GM12872 (cell line): ENCODE measurements around the gene ST3GAL2.

Experiments
- TF ChIP-seq, protein P1 (sequence below): IDR thresholded peaks from 3 replicates; pipeline ENCODE4 v1.5.1; 2011; ENCODE audit warnings: low read depth, mild to moderate bottlenecking, low read length, moderate library complexity; ENCODE audit not compliant: insufficient read depth

ST3GAL2 gene

DNA sequence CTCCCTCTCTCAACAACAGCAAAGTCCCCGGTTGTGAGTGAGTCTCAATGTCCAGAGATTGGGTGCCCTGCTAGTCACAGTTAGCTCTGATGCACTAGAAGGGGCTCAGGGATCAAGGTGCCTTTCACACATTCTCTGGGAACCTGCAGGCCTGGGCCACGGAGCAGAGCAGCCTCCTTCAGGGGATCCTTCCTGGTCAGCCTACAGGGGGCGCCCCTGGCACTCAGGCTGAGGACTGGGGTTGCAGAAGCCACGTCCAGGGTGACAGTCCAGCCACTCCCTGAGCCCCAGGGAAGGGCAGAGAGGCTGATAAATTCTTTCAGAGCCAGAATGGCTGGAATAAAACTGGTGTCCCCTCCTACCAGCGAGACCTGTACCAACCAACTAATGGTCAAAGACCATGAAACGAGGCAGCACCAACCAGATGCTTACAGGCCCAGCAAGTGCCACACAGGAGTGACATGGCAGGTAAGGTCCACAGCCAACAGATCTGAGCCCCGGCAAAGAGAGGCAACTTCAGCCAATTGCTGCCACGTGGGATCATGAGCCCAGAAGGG, 43.5 kb downstream of the ST3GAL2 start:
- TF ChIP-seq, protein P1, sequence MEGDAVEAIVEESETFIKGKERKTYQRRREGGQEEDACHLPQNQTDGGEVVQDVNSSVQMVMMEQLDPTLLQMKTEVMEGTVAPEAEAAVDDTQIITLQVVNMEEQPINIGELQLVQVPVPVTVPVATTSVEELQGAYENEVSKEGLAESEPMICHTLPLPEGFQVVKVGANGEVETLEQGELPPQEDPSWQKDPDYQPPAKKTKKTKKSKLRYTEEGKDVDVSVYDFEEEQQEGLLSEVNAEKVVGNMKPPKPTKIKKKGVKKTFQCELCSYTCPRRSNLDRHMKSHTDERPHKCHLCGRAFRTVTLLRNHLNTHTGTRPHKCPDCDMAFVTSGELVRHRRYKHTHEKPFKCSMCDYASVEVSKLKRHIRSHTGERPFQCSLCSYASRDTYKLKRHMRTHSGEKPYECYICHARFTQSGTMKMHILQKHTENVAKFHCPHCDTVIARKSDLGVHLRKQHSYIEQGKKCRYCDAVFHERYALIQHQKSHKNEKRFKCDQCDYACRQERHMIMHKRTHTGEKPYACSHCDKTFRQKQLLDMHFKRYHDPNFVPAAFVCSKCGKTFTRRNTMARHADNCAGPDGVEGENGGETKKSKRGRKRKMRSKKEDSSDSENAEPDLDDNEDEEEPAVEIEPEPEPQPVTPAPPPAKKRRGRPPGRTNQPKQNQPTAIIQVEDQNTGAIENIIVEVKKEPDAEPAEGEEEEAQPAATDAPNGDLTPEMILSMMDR: peak; percentile 93

DNA sequence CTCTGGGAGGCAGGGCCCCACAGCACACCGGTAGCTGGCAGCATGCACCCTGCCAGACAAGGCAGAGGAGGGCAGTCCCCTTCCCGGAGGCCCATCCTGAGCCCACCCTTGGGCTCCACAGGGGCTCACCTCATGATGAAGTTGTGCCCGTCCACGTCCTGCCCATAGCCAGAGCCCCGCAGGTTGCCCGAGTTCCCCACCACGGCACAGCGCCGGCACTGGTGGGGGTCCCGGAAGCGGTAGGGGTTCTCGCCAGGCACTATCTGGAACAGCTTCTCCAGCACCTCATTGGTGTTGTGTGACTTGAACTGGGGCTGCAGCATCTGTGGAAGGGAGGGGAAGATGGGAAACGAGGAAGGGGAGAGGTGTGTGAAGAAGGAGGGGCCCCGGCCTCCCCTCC, 44.0 kb downstream of the ST3GAL2 start:
- TF ChIP-seq, protein P1: no peak

DNA sequence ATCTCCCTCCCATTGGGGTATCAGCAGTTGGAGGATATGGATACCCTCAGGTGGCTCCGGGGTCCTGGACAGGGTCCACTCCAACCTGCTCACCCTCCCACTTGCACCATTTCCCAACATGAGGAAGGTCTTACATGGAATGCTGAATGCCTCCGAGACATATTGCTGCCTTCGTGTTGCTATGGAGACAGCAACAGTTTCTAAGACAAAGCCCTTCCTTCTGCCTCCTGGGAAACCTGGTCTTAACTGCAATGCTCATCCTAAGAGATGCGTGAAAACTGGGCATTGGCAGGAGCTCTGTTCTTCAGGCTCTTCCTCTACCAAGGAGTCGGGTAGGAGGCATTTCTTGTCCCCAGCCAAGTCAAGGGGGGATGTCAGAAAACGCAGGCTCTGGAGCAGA, 45.2 kb downstream of the ST3GAL2 start:
- TF ChIP-seq, protein P1: no peak

DNA sequence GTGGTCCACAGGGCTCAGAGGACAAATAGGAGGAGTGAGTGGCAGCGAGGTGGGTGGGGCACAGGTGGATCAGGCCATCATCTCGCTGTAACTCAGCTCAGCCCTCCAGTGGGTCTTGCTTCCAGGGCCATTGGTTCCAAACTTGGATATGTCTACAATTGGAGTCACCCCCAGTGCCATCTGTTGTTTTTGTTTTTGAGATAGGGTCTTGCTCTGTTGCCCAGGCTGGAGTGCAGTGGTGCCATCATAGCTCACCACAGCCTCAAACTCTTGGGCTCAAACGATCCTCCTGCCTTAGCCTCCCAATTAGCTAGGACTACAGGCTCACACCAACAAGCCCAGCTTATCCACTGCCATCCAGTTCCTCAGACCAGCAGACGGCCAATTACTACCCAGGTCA, 46.3 kb downstream of the ST3GAL2 start:
- TF ChIP-seq, protein P1: no peak

DNA sequence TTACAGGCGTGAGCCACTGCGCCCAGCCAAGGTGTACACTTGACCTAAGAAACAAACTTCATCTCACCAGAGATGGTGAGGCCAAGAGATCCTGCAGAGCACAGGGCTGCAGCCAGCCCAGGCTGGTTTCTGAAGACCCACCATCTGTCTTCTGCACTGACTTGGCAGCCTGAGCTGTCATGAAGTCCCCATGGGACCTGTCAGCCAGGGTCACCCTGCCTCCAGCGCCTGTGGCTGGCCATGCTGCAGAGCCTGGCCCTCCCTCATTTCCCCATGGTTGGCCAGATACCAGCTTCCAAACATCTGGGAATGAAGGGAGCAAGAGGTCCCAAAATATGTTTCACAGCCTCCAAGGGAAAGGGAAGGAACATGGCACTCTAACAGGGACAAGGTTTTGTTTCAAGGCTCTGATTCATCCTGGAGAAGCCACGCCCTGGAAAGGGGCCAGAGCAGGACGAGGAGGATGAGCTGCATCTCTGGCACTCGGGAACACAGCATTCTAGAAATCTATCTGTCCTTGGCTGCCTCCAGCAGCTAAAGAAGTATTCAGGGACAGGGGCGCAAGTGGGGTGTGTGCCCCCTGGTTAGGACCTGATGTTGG, 46.9 kb downstream of the ST3GAL2 start:
- TF ChIP-seq, protein P1: no peak

DNA sequence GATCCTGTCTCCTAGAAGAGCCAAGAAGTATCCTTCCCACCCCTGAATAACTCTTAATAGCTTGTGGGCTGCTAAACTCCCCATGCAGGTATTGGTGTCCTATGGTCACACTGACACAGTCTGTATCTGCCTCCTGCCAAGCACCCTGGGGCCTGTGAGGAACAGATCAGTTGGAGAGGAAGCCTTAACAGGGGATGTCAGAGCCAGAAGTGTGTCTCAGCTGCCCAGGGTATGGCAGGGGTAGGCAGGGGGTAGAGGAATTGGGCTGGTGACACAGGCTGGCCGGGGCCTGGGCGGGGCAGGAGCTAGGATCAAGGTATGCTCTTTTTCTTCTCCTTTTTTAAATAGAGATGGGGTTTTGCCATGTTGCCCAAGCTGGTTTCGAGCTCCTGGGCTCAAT, 47.5 kb downstream of the ST3GAL2 start:
- TF ChIP-seq, protein P1: no peak

DNA sequence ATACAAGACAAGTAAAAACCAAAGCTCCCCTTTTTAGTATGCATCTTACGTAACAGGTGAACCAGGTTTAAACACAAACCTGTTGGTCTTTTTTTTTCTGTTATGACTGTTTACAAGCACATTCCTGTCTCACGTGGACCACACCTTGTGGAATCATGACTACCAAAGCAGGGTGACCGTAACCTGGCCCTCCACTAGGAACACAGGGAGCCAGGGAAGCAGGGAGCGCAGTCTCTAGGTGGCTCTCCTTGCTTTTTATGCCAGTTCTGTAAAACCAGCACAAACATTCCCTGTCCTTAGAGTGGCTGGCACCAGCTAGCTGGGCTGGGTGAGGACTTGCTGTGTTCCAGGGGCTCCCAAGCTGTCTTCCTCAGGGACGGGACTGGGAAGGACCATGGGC, 48.1 kb downstream of the ST3GAL2 start:
- TF ChIP-seq, protein P1: no peak
